Choroid plexus epithelial cell (primary cell): ENCODE measurements around the gene NBEAL1.
"Not testable (repeated sequence)": the region's sequence is repeated elsewhere in the genome, so short reads cannot be mapped to it uniquely, and the experiment has no call there.

Experiments used
- DNase-seq: peaks from one replicate; pipeline ENCODE4 v3.0.0-alpha.2; 2010; ENCODE audit warnings: low read depth
- H3K4me3 ChIP-seq: 2 replicates; pipeline ENCODE4 v1.5.1; 2011; ENCODE audit warnings: low read depth, mild to moderate bottlenecking, control low read depth, low read length, moderate library complexity
- CTCF ChIP-seq: conservative IDR thresholded peaks from 2 replicates; pipeline ENCODE4 v1.5.1; 2011; ENCODE audit warnings: low read depth, mild to moderate bottlenecking, control low read depth, inconsistent platforms, low read length, moderate library complexity

Gene NBEAL1

GRCh38 chr2:203014456-203015199 is at the start of gene NBEAL1:
Gene NBEAL1 (plus strand): TSS chr2:203014875. CDS start chr2:203016385, 1,510 bp downstream.
- no peak for TF ChIP-seq CTCF
- peak within 1 kb of the TSS; percentile 84 for H3K4me3 ChIP-seq
- DNase-seq, result peak; percentile 100

GRCh38 chr2:202965810-202966460 is 48.7 kb upstream of the NBEAL1 start:
- TF ChIP-seq CTCF, result no peak
- peak; percentile 90 for DNase-seq
- H3K4me3 ChIP-seq, result no peak overlapping the region

- H3K4me3 ChIP-seq, DNase-seq: not testable (repeated sequence)
These were observed 45.3 kb upstream of the NBEAL1 start for GRCh38 chr2:202969404-202969803.

- no peak overlapping the region for H3K4me3 ChIP-seq
- no peak for DNase-seq
- TF ChIP-seq CTCF, result no peak
These were observed 37.9 kb upstream of the NBEAL1 start for GRCh38 chr2:202976809-202977208.

- no peak for TF ChIP-seq CTCF
- H3K4me3 ChIP-seq, result no peak overlapping the region
- DNase-seq, result no peak
These were observed 31.7 kb upstream of the NBEAL1 start for GRCh38 chr2:202982779-202983491.

- no peak for DNase-seq
These were observed 24.9 kb upstream of the NBEAL1 start for GRCh38 chr2:202989749-202990148.

More at GRCh38 chr2:202989749-202990148, 24.9 kb upstream of the NBEAL1 start:
- no peak overlapping the region for H3K4me3 ChIP-seq
- TF ChIP-seq CTCF, result no peak
